ENCODE results near the gene ABCA2.
"Not testable (repeated sequence)": the region's sequence is repeated elsewhere in the genome, so short reads cannot be mapped to it uniquely, and the experiment has no call there.

ABCA2 gene

GRCh38 chr9:137068539-137069507 lies 40.8 kb upstream of the ABCA2 start:
- DNase-seq (ENCODE audit: low read depth): no peak
- Histone ChIP-seq H3K27me3 (replicated peaks; ENCODE audit: control insufficient read depth, insufficient read depth, low read length) (peaks cover 5% of the 10 kb centered on the region), H3K9ac (ENCODE audit: low read length) (no peak overlapping the region), H3K4me1 (ENCODE audit: control insufficient read depth, insufficient read depth, low read length) (no peaks in the 10 kb centered on the region), H3K36me3 (ENCODE audit: control insufficient read depth, insufficient read depth, low read length, severe bottlenecking) (no peaks in the 10 kb centered on the region), H3K4me3 (ENCODE audit: low read length) (no peak overlapping the region), H3K9me3 (ENCODE audit: control insufficient read depth, low read length) (no peaks in the 10 kb centered on the region)

- Histone ChIP-seq H3K27me3 (replicated peaks; ENCODE audit: control insufficient read depth, insufficient read depth, low read length) (peaks cover 5% of the 10 kb centered on the region), H3K36me3 (ENCODE audit: control insufficient read depth, insufficient read depth, low read length, severe bottlenecking) (no peaks in the 10 kb centered on the region), H3K9me3 (ENCODE audit: control insufficient read depth, low read length) (no peaks in the 10 kb centered on the region), H3K4me3 (ENCODE audit: low read length) (no peak overlapping the region), H3K9ac (ENCODE audit: low read length) (no peak overlapping the region), H3K4me1 (ENCODE audit: control insufficient read depth, insufficient read depth, low read length) (no peaks in the 10 kb centered on the region)
- peak; percentile 88 for DNase-seq (ENCODE audit: low read depth)
These were observed 40.0 kb upstream of the ABCA2 start for GRCh38 chr9:137067860-137068538.

- Histone ChIP-seq H3K9ac (ENCODE audit: low read length) (no peak overlapping the region), H3K9me3 (ENCODE audit: control insufficient read depth, low read length) (no peaks in the 10 kb centered on the region), H3K4me1 (ENCODE audit: control insufficient read depth, insufficient read depth, low read length) (no peaks in the 10 kb centered on the region), H3K27me3 (replicated peaks; ENCODE audit: control insufficient read depth, insufficient read depth, low read length) (peaks cover 5% of the 10 kb centered on the region), H3K36me3 (ENCODE audit: control insufficient read depth, insufficient read depth, low read length, severe bottlenecking) (no peaks in the 10 kb centered on the region), H3K4me3 (ENCODE audit: low read length) (no peak overlapping the region)
- DNase-seq (ENCODE audit: low read depth): no peak
These were observed 38.2 kb upstream of the ABCA2 start for GRCh38 chr9:137066096-137066861.

- DNase-seq (ENCODE audit: low read depth): no peak
- Histone ChIP-seq H3K9ac (ENCODE audit: low read length) (no peak overlapping the region), H3K4me3 (ENCODE audit: low read length) (no peak overlapping the region), H3K36me3 (ENCODE audit: control insufficient read depth, insufficient read depth, low read length, severe bottlenecking) (no peaks in the 10 kb centered on the region), H3K4me1 (ENCODE audit: control insufficient read depth, insufficient read depth, low read length) (no peaks in the 10 kb centered on the region), H3K27me3 (replicated peaks; ENCODE audit: control insufficient read depth, insufficient read depth, low read length) (peaks cover 5% of the 10 kb centered on the region), H3K9me3 (ENCODE audit: control insufficient read depth, low read length) (no peaks in the 10 kb centered on the region)
These were observed 37.4 kb upstream of the ABCA2 start for GRCh38 chr9:137065336-137065967.

- no peaks in the 10 kb centered on the region for H3K36me3 ChIP-seq (ENCODE audit: control insufficient read depth, insufficient read depth, low read length, severe bottlenecking)
- no peak overlapping the region for H3K9ac ChIP-seq (ENCODE audit: low read length)
- H3K27me3 ChIP-seq (replicated peaks; ENCODE audit: control insufficient read depth, insufficient read depth, low read length): peaks cover 5% of the 10 kb centered on the region
- H3K4me3 ChIP-seq (ENCODE audit: low read length): no peak overlapping the region
- no peaks in the 10 kb centered on the region for H3K4me1 ChIP-seq (ENCODE audit: control insufficient read depth, insufficient read depth, low read length)
- DNase-seq (ENCODE audit: low read depth): no peak
- no peaks in the 10 kb centered on the region for H3K9me3 ChIP-seq (ENCODE audit: control insufficient read depth, low read length)
These were observed 36.8 kb upstream of the ABCA2 start for GRCh38 chr9:137064880-137065164.

- no peak overlapping the region for H3K9ac ChIP-seq (ENCODE audit: low read length)
- no peak overlapping the region for H3K4me3 ChIP-seq (ENCODE audit: low read length)
- no peaks in the 10 kb centered on the region for H3K4me1 ChIP-seq (ENCODE audit: control insufficient read depth, insufficient read depth, low read length)
- H3K9me3 ChIP-seq (ENCODE audit: control insufficient read depth, low read length): no peaks in the 10 kb centered on the region
- peak; percentile 76 for DNase-seq (ENCODE audit: low read depth)
- peaks cover 3% of the 10 kb centered on the region for H3K27me3 ChIP-seq (replicated peaks; ENCODE audit: control insufficient read depth, insufficient read depth, low read length)
- H3K36me3 ChIP-seq (ENCODE audit: control insufficient read depth, insufficient read depth, low read length, severe bottlenecking): no peaks in the 10 kb centered on the region
These were observed 36.2 kb upstream of the ABCA2 start for GRCh38 chr9:137064027-137064879.

- DNase-seq (ENCODE audit: low read depth): no peak
- Histone ChIP-seq H3K27me3 (replicated peaks; ENCODE audit: control insufficient read depth, insufficient read depth, low read length) (peaks cover 4% of the 10 kb centered on the region), H3K4me3 (ENCODE audit: low read length) (no peak overlapping the region), H3K9me3 (ENCODE audit: control insufficient read depth, low read length) (no peaks in the 10 kb centered on the region), H3K9ac (ENCODE audit: low read length) (no peak overlapping the region), H3K36me3 (ENCODE audit: control insufficient read depth, insufficient read depth, low read length, severe bottlenecking) (no peaks in the 10 kb centered on the region), H3K4me1 (ENCODE audit: control insufficient read depth, insufficient read depth, low read length) (no peaks in the 10 kb centered on the region)
These were observed 35.4 kb upstream of the ABCA2 start for GRCh38 chr9:137063311-137064026.

- H3K9ac ChIP-seq (ENCODE audit: low read length); H3K4me1 ChIP-seq (ENCODE audit: control insufficient read depth, insufficient read depth, low read length); H3K4me3 ChIP-seq (ENCODE audit: low read length); H3K36me3 ChIP-seq (ENCODE audit: control insufficient read depth, insufficient read depth, low read length, severe bottlenecking); DNase-seq (ENCODE audit: low read depth); H3K9me3 ChIP-seq (ENCODE audit: control insufficient read depth, low read length); H3K27me3 ChIP-seq (replicated peaks; ENCODE audit: control insufficient read depth, insufficient read depth, low read length): not testable (repeated sequence)
These were observed 34.8 kb upstream of the ABCA2 start for GRCh38 chr9:137062798-137063197.

GRCh38 chr9:137062384-137062783 lies 34.3 kb upstream of the ABCA2 start:
- Histone ChIP-seq H3K9me3 (ENCODE audit: control insufficient read depth, low read length) (no peaks in the 10 kb centered on the region), H3K9ac (ENCODE audit: low read length) (no peak overlapping the region), H3K27me3 (replicated peaks; ENCODE audit: control insufficient read depth, insufficient read depth, low read length) (peaks cover 4% of the 10 kb centered on the region), H3K36me3 (ENCODE audit: control insufficient read depth, insufficient read depth, low read length, severe bottlenecking) (no peaks in the 10 kb centered on the region), H3K4me1 (ENCODE audit: control insufficient read depth, insufficient read depth, low read length) (no peaks in the 10 kb centered on the region), H3K4me3 (ENCODE audit: low read length) (no peak overlapping the region)
- no peak for DNase-seq (ENCODE audit: low read depth)

All from adipocyte (in vitro differentiated cells).